SIG-M5 (cell line): ENCODE data around the gene ZNF516.

ENCODE experiments used
- DNase-seq: peaks from one replicate; lab custom pipeline; 2025; lab: John Stamatoyannopoulos, UW

ZNF516 gene

GRCh38 chr18:76419811-76420210 is 75.2 kb downstream of the ZNF516 start:
- no peak for DNase-seq

DNA sequence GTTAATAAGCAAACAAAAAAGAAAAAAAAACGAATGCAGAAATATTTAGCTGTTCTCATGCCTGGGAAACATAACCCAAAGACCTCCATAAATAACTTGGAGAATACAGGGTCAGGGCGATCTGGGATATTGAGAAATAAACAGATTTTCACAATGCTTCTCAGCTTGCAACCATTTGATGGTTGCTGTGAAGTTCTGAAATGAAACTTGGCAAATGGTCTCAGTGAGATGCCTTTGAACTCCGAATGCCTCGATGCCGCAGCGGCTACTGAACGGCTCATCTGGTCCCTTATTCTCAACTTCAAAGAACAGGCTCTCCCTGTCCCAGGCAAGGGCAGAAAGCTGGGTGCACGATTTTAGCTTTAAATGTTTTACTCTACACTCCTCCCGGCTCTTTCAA is 78.1 kb downstream of the ZNF516 start:
- DNase-seq = no peak

DNA sequence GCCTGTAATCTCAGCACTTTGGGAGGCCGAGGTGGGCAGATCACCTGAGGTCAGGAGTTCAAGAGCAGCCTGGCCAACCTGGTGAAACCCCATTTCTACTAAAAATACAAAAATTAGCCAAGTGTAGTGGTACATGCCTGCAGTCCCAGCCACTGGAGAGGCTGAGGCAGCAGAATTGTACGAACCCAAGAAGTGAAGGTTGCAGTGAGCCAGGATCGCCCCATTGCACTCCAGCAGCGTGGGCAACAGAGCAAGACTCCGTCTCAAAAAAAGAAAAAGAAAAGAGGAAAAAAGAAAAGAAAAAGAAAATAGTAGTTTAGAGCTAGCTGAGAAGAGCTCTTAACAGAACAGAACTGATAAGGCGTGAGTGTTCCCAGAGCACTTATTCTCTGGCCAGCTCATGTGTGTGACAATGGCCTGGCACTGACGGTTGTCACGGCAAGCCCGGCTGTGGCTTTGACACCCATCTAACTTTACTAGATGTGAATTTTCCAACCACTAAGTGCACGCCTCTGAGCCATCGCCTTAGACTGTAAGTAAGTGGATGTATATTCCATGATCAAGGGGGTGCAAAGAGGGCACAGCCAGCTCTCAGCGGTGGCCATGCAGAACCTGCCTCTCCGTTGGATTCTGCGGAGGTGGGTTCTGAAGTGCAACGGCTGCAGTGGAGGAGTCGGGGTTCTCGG is 80.0 kb downstream of the ZNF516 start:
- DNase-seq = no peak

- no peak for DNase-seq
Measured at GRCh38 chr18:76412818-76413565, 82.0 kb downstream of the ZNF516 start.

DNA sequence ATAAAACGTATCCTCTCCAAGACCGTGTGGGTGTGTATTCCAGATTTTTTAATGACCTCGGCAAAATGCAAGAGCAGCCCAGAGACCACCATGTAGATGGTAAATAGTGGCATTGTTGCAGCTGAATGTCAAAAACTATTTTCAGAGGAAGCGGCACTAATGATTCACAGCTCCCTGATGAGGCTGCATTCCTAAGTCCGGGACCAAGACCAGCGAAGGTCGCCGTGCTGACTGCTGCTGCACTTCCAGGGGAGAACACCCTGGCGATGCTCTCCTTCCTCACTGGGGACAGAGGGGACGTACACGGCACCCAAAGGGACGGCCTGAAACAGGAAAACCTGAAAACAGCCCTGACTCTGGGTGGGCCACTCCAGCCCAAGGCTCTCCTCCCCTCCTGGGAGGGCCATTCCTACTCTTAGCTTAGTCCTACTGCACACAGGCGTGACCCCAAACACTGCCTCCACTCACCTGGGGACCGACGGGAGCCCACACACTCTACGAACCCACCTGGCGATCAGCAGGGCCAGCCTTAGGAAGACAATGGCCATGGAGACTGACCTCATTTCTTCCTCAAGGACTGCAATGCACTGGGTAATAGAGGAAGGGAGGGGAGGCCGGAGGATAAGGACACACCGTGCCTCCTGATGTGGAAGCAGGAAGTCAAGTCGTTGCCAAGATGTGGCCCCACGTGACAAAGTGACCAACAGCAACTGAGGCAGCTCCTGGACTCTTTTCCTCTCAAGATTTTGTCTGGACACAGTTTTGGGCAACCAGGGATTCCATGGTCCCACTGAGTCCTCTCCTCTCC is 82.8 kb downstream of the ZNF516 start:
- DNase-seq = no peak

- no peak for DNase-seq
Measured at GRCh38 chr18:76410660-76411417, 84.2 kb downstream of the ZNF516 start.

DNA sequence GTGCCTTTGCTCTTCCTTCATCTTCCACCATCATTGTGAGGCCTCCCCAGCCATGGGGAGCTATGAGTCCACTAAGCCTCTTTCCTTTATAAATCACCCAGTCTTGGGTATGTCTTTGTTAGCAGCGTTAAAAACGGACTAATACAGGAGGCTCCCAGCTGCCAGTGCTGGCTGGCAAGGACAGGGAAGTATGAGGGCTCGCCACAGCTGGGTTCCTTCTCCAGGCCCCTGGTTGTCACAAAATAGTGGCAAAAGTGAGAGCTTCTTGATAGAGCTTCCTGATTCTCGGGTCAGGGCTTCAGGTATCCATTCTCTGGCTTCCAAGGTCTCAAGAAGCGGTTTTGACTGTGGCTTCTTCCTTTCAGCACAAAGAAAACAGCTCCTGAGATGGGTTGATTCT is 85.0 kb downstream of the ZNF516 start:
- no peak for DNase-seq

GRCh38 chr18:76408480-76409067 is 86.5 kb downstream of the ZNF516 start:
- no peak for DNase-seq

- DNase-seq = no peak
Measured at GRCh38 chr18:76407681-76408080, 87.4 kb downstream of the ZNF516 start.

DNA sequence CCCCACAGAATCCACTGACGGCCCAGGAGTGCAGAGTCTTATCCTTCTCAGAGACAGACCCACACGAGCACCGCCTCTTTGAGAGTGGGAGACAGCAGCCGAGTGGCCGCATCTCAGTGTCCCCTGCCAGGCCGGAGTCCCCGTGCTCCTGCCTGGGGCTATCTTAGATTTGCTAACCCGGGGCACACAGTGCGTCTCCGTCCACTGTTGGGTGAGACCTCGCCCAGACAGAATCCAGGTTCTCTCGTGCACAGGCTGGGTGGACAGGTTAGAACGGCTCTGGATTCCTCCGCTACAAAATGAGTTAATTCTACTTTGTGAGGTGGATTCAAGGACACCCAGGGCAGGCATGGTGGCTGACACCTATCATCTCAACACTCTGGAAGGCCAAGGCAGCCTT is 88.3 kb downstream of the ZNF516 start:
- DNase-seq = no peak

GRCh38 chr18:76405681-76406356 is 89.2 kb downstream of the ZNF516 start:
- DNase-seq = no peak

DNA sequence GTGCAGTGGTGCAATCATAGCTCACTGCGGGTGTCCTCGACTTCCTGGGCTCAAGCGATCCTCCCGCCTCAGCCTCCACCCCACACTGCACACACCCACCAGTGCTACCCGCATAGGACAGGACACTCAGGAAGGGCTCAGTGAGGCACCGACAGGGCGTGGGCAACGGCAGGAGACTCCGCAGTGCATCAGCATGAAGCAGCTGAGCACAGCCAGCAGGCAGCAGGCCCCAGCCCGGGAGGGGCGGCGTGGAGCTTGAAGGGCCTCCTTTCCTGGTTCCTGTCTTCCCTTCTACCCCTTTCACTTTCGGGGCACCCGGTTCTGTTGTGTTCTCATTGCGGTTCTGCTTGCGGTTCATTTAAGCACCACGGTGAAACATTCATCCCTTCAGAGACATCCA is 89.8 kb downstream of the ZNF516 start:
- DNase-seq = no peak

DNA sequence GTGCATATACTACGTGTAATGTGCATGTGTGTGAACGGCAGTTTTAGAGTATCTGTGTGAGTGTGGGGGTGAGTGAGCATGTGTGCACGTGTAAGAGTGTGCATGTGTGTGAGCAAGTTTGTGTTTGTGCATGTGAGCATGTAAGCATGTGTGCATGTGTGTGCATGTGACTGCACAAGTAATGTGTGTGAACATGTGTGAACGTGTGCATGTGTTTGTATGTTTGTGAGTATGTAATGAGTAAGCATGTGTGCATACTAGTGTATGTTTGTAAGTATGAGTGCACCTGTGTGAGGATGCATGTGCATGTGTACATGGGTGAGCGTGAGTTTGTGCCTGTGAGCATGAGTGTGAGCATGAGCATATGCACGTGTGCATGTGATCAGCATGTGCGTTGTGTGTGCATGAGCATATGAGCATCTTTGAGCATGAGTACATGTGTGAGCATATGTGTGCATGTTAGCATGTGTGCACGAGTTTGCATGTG is 90.7 kb downstream of the ZNF516 start:
- DNase-seq = no peak

DNA sequence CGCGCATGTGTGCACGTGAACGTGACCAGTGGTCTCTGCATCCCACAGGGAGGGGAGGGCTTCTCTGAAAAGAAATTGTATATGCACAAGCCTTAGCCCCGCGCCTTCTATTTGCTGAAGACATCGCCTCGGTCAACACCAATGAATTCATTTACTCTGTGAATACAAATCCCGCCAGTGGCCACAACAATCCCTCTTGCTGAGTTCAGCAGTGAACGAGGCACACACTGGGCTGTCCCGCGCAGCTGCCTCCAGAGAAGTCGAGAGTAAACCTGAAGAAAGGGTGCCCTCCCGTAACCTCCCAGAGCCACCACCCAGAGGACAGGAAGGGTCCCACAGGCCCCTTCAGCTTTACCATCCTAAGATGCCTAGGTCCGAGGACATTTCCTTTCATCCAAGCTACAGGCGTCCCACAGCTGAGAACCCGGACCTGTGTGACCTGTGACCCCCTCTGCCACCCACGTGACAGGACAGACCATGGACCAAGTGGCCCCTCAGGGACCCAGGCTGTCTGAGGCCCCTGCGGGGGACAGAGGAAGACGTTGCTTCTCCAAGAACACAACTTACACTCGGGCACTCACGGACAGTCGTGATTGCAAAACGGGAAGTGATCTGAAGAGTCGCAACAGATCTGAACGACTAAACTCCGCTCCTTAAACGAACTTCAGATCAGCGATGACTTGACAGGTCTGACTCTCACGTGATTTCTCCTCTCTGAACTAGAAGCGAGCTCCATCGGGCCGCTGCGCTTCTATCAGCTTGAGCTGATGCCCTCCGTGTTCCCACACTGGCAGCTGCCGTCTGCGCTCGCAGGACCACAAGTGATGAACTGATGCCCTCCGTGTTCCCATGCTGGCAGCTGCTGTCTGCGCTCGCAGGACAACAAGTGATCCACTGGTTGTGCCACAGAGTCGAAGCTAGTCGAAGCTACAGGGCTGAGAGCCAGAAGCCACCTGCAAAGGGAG is 92.7 kb downstream of the ZNF516 start:
- no peak for DNase-seq

DNA sequence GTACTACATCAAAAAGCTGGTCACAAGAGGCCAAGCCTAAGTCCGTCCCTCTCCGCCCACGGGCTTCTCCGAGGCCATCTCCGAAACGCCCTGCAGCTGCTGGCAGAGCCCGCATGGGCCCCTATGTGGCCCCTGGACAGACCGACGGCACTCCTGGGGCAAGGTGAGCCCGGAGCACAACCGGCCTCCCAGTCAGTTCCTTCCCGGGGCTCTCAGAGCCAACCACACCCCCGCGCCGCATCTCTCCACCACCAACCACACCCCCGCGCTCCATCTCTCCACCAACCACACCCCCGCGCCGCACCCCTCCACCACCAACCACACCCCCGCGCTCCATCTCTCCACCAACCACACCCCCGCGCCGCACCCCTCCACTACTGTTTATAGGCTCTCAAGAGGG is 93.5 kb downstream of the ZNF516 start:
- no peak for DNase-seq

DNA sequence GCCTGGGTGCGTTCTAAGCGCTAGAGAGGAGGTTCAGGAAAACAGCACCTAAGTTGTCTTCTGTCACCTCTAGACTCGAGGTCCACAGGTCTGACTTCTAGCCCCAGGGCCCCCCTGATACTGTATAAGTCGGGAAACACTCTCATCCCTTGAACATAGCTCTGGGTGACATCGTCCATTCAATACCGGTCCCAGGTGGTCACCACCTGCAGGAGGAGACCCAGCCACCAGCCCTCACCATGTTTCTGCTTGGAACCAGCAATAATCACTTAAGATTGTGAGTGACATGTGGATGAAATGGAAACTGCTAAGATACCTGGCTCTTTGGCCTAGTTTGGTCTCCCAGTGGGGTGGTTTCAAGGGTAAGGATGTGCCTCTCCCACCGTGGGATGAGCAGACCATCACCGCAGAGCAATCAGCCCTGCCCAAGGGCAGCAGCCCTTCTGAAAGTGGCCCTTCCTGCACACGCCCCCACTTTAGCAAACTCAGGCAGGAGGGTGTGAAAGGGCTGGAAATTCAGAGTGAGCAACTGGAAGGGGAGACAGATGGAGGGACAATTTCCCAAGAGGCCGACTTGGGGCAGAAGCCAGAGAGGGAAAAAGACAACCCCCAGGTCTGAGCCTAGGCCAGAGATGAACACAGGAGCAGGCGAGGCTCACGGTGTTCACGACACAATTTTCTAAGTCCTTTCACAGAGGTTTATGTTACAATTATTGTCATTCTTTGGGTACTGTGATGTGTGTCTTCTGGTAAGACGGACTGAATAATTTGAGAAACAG is 95.2 kb downstream of the ZNF516 start:
- no peak for DNase-seq

- DNase-seq = no peak
Measured at GRCh38 chr18:76398896-76399612, 96.0 kb downstream of the ZNF516 start.

DNA sequence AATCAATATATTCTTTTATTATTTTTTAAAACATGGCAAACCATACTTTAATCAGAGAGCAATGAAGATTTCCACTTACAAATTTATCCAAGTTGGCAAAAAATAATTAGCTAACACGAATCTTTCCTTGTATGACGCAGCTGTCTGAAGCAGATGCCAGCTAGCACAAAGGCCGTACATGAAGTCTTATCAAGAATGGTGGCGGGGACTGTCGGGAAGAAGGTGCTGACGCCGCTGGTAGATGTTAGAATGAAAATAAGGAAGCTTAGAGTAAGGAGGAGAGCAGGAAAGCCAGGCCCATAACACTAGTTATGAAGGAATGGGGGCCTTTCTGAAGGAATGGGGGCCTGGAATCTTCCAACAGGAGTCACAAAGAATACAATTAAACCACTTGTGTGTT is 96.7 kb downstream of the ZNF516 start:
- no peak for DNase-seq
